ENCODE results near the gene KATNAL1. TPM values are rescaled to one million over a fixed set of nuclear protein-coding genes. Genes with fewer than 3 reads are reported as not detected.

The KATNAL1 gene
- total RNA-seq, 1 experiment from 2014 or later, result 5.1 TPM

DNA sequence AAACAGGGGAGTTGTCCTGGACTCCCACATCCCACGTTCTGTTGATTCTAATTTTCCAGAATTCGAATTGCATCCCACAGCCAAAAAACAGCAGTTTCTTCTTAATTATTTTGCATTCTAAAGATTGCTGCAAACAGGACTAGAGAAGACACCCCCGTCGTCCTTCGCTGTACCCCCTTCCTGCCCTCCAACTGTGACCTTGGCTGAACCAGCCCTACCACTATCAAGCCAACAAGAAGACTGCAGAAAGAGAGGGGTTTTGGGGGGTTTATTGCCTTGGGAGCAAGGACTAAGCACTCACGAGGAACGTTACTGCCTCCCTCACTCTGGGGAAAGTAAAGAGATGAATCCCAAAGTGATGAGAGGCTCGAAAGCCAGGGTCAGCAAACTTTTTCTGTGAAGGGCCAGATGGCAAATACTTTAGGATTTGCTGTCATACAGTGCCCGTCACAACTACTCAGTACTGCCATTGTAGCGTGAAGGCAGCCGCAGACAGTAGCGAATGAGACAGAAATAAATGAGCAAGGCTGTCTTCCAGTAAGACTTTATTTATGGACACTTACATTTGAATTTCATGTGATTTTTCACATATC lies 32.5 kb upstream of the KATNAL1 start:
- Mint-ChIP-seq H3K4me1 (ENCODE audit: low read depth, unreplicated experiment) (peaks cover 31% of the 10 kb centered on the region), H3K27ac (ENCODE audit: unreplicated experiment) (no peak overlapping the region), H3K9me3 (ENCODE audit: low read depth, unreplicated experiment) (no peaks in the 10 kb centered on the region), H3K4me3 (ENCODE audit: low read depth, unreplicated experiment) (no peak overlapping the region), H3K36me3 (ENCODE audit: insufficient read depth, unreplicated experiment) (no peaks in the 10 kb centered on the region), H3K27me3 (ENCODE audit: unreplicated experiment) (no peaks in the 10 kb centered on the region)
- BruUV-seq (replicated peaks), result no TSS peak
- TF ChIP-seq, protein P1, sequence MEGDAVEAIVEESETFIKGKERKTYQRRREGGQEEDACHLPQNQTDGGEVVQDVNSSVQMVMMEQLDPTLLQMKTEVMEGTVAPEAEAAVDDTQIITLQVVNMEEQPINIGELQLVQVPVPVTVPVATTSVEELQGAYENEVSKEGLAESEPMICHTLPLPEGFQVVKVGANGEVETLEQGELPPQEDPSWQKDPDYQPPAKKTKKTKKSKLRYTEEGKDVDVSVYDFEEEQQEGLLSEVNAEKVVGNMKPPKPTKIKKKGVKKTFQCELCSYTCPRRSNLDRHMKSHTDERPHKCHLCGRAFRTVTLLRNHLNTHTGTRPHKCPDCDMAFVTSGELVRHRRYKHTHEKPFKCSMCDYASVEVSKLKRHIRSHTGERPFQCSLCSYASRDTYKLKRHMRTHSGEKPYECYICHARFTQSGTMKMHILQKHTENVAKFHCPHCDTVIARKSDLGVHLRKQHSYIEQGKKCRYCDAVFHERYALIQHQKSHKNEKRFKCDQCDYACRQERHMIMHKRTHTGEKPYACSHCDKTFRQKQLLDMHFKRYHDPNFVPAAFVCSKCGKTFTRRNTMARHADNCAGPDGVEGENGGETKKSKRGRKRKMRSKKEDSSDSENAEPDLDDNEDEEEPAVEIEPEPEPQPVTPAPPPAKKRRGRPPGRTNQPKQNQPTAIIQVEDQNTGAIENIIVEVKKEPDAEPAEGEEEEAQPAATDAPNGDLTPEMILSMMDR (IDR thresholded peaks at IDR 0.05; ENCODE audit: unreplicated experiment), result no peak
- CTCF ChIA-PET, result no interaction called here
- DNase-seq, result no peak
- intact Hi-C loops (cut with micrococcal nuclease; ENCODE audit: unreplicated experiment), result no loop called here

DNA sequence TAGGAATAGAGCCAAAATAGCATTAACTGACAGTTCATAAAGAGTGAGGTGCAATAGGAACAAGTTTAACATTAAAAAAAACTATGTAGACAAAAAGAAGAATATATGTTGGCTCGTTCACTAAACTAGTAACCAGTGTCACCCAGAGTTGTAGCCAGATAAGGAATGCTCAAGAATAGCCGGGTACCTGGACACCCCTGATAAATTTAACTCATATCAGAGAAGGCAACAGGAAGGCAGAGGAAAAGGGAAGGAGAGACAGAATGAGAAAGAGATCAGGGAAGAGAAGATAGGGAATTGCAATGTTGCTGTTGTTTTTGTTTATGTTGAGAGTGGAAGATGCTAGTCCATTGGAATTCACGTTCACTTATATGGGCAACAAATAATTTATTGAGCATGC lies 31.6 kb upstream of the KATNAL1 start:
- no TSS peak for BruUV-seq (replicated peaks)
- no peaks in the 10 kb centered on the region for H3K27me3 Mint-ChIP-seq (ENCODE audit: unreplicated experiment)
- H3K36me3 Mint-ChIP-seq (ENCODE audit: insufficient read depth, unreplicated experiment), result no peaks in the 10 kb centered on the region
- H3K4me3 Mint-ChIP-seq (ENCODE audit: low read depth, unreplicated experiment), result no peak overlapping the region
- peaks cover 30% of the 10 kb centered on the region for H3K4me1 Mint-ChIP-seq (ENCODE audit: low read depth, unreplicated experiment)
- no peak for DNase-seq
- intact Hi-C loops (cut with micrococcal nuclease; ENCODE audit: unreplicated experiment), result no loop called here
- TF ChIP-seq, protein P1 (IDR thresholded peaks at IDR 0.05; ENCODE audit: unreplicated experiment), result no peak
- no peaks in the 10 kb centered on the region for H3K9me3 Mint-ChIP-seq (ENCODE audit: low read depth, unreplicated experiment)
- H3K27ac Mint-ChIP-seq (ENCODE audit: unreplicated experiment), result no peak overlapping the region
- CTCF ChIA-PET, result no interaction called here

DNA sequence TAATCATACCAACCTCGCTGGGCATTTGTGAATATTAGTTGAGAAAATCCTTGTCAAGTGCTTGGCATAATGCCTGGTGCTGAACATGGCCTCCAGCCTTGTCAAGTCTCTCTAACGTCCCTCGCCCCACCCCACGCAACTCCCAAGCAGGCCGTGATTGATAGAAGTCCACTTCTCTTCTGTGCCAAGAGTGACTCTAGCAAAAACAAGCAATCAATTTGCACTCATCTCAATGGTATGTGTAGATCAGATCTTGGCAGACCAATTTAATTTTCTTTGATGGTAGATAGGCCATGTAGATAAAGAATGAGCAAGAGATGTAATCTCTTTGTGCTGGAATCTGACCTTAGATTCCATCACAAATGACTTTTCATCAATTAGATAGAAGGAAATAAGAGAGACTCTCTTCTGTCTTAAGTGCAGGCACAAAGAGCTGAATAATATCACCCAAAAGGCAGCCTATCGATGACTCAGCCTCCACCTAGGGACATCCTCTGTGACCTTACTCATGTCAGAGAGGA lies 31.0 kb upstream of the KATNAL1 start:
- TF ChIP-seq, protein P1 (IDR thresholded peaks at IDR 0.05; ENCODE audit: unreplicated experiment), result no peak
- CTCF ChIA-PET, result no interaction called here
- H3K4me1 Mint-ChIP-seq (ENCODE audit: low read depth, unreplicated experiment), result peaks cover 27% of the 10 kb centered on the region
- no peaks in the 10 kb centered on the region for H3K27me3 Mint-ChIP-seq (ENCODE audit: unreplicated experiment)
- no peaks in the 10 kb centered on the region for H3K36me3 Mint-ChIP-seq (ENCODE audit: insufficient read depth, unreplicated experiment)
- no TSS peak for BruUV-seq (replicated peaks)
- no peak overlapping the region for H3K27ac Mint-ChIP-seq (ENCODE audit: unreplicated experiment)
- DNase-seq, result no peak
- intact Hi-C loops (cut with micrococcal nuclease; ENCODE audit: unreplicated experiment), result no loop called here
- H3K9me3 Mint-ChIP-seq (ENCODE audit: low read depth, unreplicated experiment), result no peaks in the 10 kb centered on the region
- H3K4me3 Mint-ChIP-seq (ENCODE audit: low read depth, unreplicated experiment), result no peak overlapping the region

DNA sequence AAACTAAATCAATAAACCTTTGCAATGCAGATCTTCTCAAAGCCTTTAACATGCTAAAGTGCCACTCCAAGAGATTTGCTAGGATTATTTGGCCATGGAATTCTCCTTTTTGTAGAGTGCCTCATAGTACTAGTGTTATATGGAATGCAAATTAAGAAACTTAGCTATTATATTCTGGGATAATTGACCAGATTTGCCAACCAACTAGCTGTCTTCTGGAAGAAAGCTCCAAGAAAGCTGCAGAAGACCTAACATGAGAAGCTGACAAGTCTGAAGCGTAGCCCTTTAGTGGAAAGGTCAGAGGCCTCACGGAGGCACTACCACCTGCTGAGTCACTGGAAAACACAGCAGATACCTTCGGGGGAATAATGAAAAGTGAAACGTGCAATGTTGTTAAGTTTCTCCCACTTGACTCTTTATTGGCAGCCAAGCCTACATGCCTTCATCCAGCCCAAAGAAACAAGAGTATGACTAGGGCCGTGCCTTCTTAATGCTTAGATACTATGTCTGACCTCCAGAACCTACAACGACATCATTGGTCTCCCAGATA lies 29.8 kb upstream of the KATNAL1 start:
- TF ChIP-seq, protein P1 (IDR thresholded peaks at IDR 0.05; ENCODE audit: unreplicated experiment), result no peak
- H3K9me3 Mint-ChIP-seq (ENCODE audit: low read depth, unreplicated experiment), result no peaks in the 10 kb centered on the region
- DNase-seq, result no peak
- CTCF ChIA-PET, result no interaction called here
- intact Hi-C loops (cut with micrococcal nuclease; ENCODE audit: unreplicated experiment), result no loop called here
- peaks cover 28% of the 10 kb centered on the region for H3K4me1 Mint-ChIP-seq (ENCODE audit: low read depth, unreplicated experiment)
- H3K4me3 Mint-ChIP-seq (ENCODE audit: low read depth, unreplicated experiment), result no peak overlapping the region
- no TSS peak for BruUV-seq (replicated peaks)
- H3K36me3 Mint-ChIP-seq (ENCODE audit: insufficient read depth, unreplicated experiment), result no peaks in the 10 kb centered on the region
- no peaks in the 10 kb centered on the region for H3K27me3 Mint-ChIP-seq (ENCODE audit: unreplicated experiment)
- no peak overlapping the region for H3K27ac Mint-ChIP-seq (ENCODE audit: unreplicated experiment)
